ENCODE results near the gene SPSB4.

The SPSB4 gene

GRCh38 chr3:141065841-141066805 lies 15.0 kb downstream of the SPSB4 start:
- H3K9me3 ChIP-seq (ENCODE audit: low read depth, low read length) = no peaks in the 10 kb centered on the region
- DNase-seq (ENCODE audit: low read depth, low spot score) = no peak

GRCh38 chr3:141067206-141067974 lies 16.2 kb downstream of the SPSB4 start:
- H3K9ac ChIP-seq (ENCODE audit: insufficient read length) = no peak overlapping the region
- H3K27ac ChIP-seq = no peak overlapping the region
- no peaks in the 10 kb centered on the region for H3K9me3 ChIP-seq (ENCODE audit: low read depth, low read length)
- no peak for DNase-seq (ENCODE audit: low read depth, low spot score)
- no peaks in the 10 kb centered on the region for H3K36me3 ChIP-seq (ENCODE audit: insufficient read depth, low read length)
- TF ChIP-seq EZH2 (IDR thresholded peaks at IDR 0.05) (no peak), POLR2AphosphoS5 (IDR thresholded peaks at IDR 0.05; ENCODE audit: borderline replicate concordance, low read depth, low read length) (no peak), FOXP2 (optimal IDR thresholded peaks at IDR 0.05; ENCODE audit: control extremely low read depth, extremely low read length, insufficient read depth) (no peak)
- no peak overlapping the region for H3K4me3 ChIP-seq

More at GRCh38 chr3:141065841-141066805, 15.0 kb downstream of the SPSB4 start:
- TF ChIP-seq FOXP2 (optimal IDR thresholded peaks at IDR 0.05; ENCODE audit: control extremely low read depth, extremely low read length, insufficient read depth) = no peak
- TF ChIP-seq EZH2 (IDR thresholded peaks at IDR 0.05) = no peak
- no peak for TF ChIP-seq POLR2AphosphoS5 (IDR thresholded peaks at IDR 0.05; ENCODE audit: borderline replicate concordance, low read depth, low read length)
- no peak overlapping the region for H3K4me3 ChIP-seq
- no peak overlapping the region for H3K9ac ChIP-seq (ENCODE audit: insufficient read length)
- H3K27ac ChIP-seq = no peak overlapping the region
- no peaks in the 10 kb centered on the region for H3K36me3 ChIP-seq (ENCODE audit: insufficient read depth, low read length)

- H3K9ac ChIP-seq (ENCODE audit: insufficient read length) = no peak overlapping the region
- TF ChIP-seq POLR2AphosphoS5 (IDR thresholded peaks at IDR 0.05; ENCODE audit: borderline replicate concordance, low read depth, low read length) (no peak), EZH2 (IDR thresholded peaks at IDR 0.05) (no peak), FOXP2 (optimal IDR thresholded peaks at IDR 0.05; ENCODE audit: control extremely low read depth, extremely low read length, insufficient read depth) (no peak)
- H3K36me3 ChIP-seq (ENCODE audit: insufficient read depth, low read length) = no peaks in the 10 kb centered on the region
- no peak for DNase-seq (ENCODE audit: low read depth, low spot score)
- no peak overlapping the region for H3K27ac ChIP-seq
- no peaks in the 10 kb centered on the region for H3K9me3 ChIP-seq (ENCODE audit: low read depth, low read length)
- H3K4me3 ChIP-seq = no peak overlapping the region
These were observed 19.1 kb downstream of the SPSB4 start for GRCh38 chr3:141070229-141070628.

- no peaks in the 10 kb centered on the region for H3K9me3 ChIP-seq (ENCODE audit: low read depth, low read length)
- no peaks in the 10 kb centered on the region for H3K36me3 ChIP-seq (ENCODE audit: insufficient read depth, low read length)
- H3K9ac ChIP-seq (ENCODE audit: insufficient read length) = no peak overlapping the region
- TF ChIP-seq POLR2AphosphoS5 (IDR thresholded peaks at IDR 0.05; ENCODE audit: borderline replicate concordance, low read depth, low read length) (no peak), FOXP2 (optimal IDR thresholded peaks at IDR 0.05; ENCODE audit: control extremely low read depth, extremely low read length, insufficient read depth) (no peak), EZH2 (IDR thresholded peaks at IDR 0.05) (no peak)
- H3K4me3 ChIP-seq = no peak overlapping the region
- no peak overlapping the region for H3K27ac ChIP-seq
- no peak for DNase-seq (ENCODE audit: low read depth, low spot score)
These were observed 19.7 kb downstream of the SPSB4 start for GRCh38 chr3:141070727-141071357.

- Histone ChIP-seq H3K36me3 (ENCODE audit: insufficient read depth, low read length) (no peaks in the 10 kb centered on the region), H3K9me3 (ENCODE audit: low read depth, low read length) (no peaks in the 10 kb centered on the region), H3K27ac (no peak overlapping the region), H3K9ac (ENCODE audit: insufficient read length) (no peak overlapping the region), H3K4me3 (no peak overlapping the region)
- TF ChIP-seq POLR2AphosphoS5 (IDR thresholded peaks at IDR 0.05; ENCODE audit: borderline replicate concordance, low read depth, low read length) = no peak
- TF ChIP-seq FOXP2 (optimal IDR thresholded peaks at IDR 0.05; ENCODE audit: control extremely low read depth, extremely low read length, insufficient read depth) = no peak
- no peak for DNase-seq (ENCODE audit: low read depth, low spot score)
These were observed 20.6 kb downstream of the SPSB4 start for GRCh38 chr3:141071681-141072260.

GRCh38 chr3:141072950-141073349 lies 21.8 kb downstream of the SPSB4 start:
- Histone ChIP-seq H3K9me3 (ENCODE audit: low read depth, low read length) (no peaks in the 10 kb centered on the region), H3K27ac (no peak overlapping the region), H3K9ac (ENCODE audit: insufficient read length) (no peak overlapping the region), H3K36me3 (ENCODE audit: insufficient read depth, low read length) (no peaks in the 10 kb centered on the region), H3K4me3 (no peak overlapping the region)
- no peak for TF ChIP-seq POLR2AphosphoS5 (IDR thresholded peaks at IDR 0.05; ENCODE audit: borderline replicate concordance, low read depth, low read length)
- no peak for TF ChIP-seq EZH2 (IDR thresholded peaks at IDR 0.05)
- no peak for TF ChIP-seq FOXP2 (optimal IDR thresholded peaks at IDR 0.05; ENCODE audit: control extremely low read depth, extremely low read length, insufficient read depth)
- DNase-seq (ENCODE audit: low read depth, low spot score) = no peak

- DNase-seq (ENCODE audit: low read depth, low spot score) = no peak
- TF ChIP-seq EZH2 (IDR thresholded peaks at IDR 0.05) = no peak
- no peak for TF ChIP-seq FOXP2 (optimal IDR thresholded peaks at IDR 0.05; ENCODE audit: control extremely low read depth, extremely low read length, insufficient read depth)
- TF ChIP-seq POLR2AphosphoS5 (IDR thresholded peaks at IDR 0.05; ENCODE audit: borderline replicate concordance, low read depth, low read length) = no peak
- Histone ChIP-seq H3K27ac (no peak overlapping the region), H3K4me3 (no peak overlapping the region), H3K9ac (ENCODE audit: insufficient read length) (no peak overlapping the region), H3K9me3 (ENCODE audit: low read depth, low read length) (no peaks in the 10 kb centered on the region), H3K36me3 (ENCODE audit: insufficient read depth, low read length) (no peaks in the 10 kb centered on the region)
These were observed 22.4 kb downstream of the SPSB4 start for GRCh38 chr3:141073580-141073979.
